ENCODE measurements around the gene IDH2. TPM values are rescaled to one million over a fixed set of nuclear protein-coding genes. Genes with fewer than 3 reads are reported as not detected.

The IDH2 gene
- total RNA-seq, 1 donor from 2014 or later = 93.1 TPM

GRCh38 chr15:90051874-90052273 lies 50.4 kb downstream of the IDH2 start:
- no peaks in the 10 kb centered on the region for H3K27me3 ChIP-seq
- H3K4me1 ChIP-seq = peaks cover 15% of the 10 kb centered on the region
- no peak overlapping the region for H3K4me2 ChIP-seq
- no peaks in the 10 kb centered on the region for H3K9me3 ChIP-seq (ENCODE audit: low read depth)
- H3K36me3 ChIP-seq = no peaks in the 10 kb centered on the region
- no peaks in the 10 kb centered on the region for H3K9me3 Mint-ChIP-seq
- peaks cover 11% of the 10 kb centered on the region for H3F3A ChIP-seq (ENCODE audit: low read depth)
- H3K79me2 ChIP-seq (ENCODE audit: low read depth) = peaks cover 89% of the 10 kb centered on the region
- H3K4me3 ChIP-seq = no peak overlapping the region
- DNase-seq (ENCODE audit: low spot score) = no peak
- no peak for TF ChIP-seq EZH2phosphoT487 (IDR thresholded peaks at IDR 0.05)
- no peak for TF ChIP-seq CTCF (IDR thresholded peaks at IDR 0.05)
- no peak for TF ChIP-seq EZH2 (IDR thresholded peaks at IDR 0.05)
- H3K4me1 Mint-ChIP-seq = peaks cover 55% of the 10 kb centered on the region
- no peak overlapping the region for H2AFZ ChIP-seq (replicated peaks)
- no peak overlapping the region for H3K27ac ChIP-seq
- peaks cover 35% of the 10 kb centered on the region for H4K20me1 ChIP-seq (ENCODE audit: low read depth)
- H3K9ac ChIP-seq = no peak overlapping the region
- H3K36me3 Mint-ChIP-seq = peaks cover 7% of the 10 kb centered on the region
- no peaks in the 10 kb centered on the region for H3K27me3 Mint-ChIP-seq (ENCODE audit: insufficient read depth, low read depth)
- H3K4me3 Mint-ChIP-seq = no peak overlapping the region
- no peak overlapping the region for H3K27ac Mint-ChIP-seq

GRCh38 chr15:90049666-90050604 lies 52.3 kb downstream of the IDH2 start:
- Histone ChIP-seq H3K4me1 (peaks cover 15% of the 10 kb centered on the region), H3K27me3 (no peaks in the 10 kb centered on the region), H3K27ac (no peak overlapping the region)

GRCh38 chr15:90049030-90049429 lies 53.2 kb downstream of the IDH2 start:
- H3F3A ChIP-seq (ENCODE audit: low read depth) = peaks cover 12% of the 10 kb centered on the region
- no peak overlapping the region for H3K4me3 Mint-ChIP-seq
- no peak overlapping the region for H3K4me2 ChIP-seq
- no peak for DNase-seq (ENCODE audit: low spot score)
- peak overlapping the region; percentile 73 for H3K27ac Mint-ChIP-seq
- peaks cover 16% of the 10 kb centered on the region for H3K4me1 ChIP-seq
- no peaks in the 10 kb centered on the region for H3K9me3 Mint-ChIP-seq
- peaks cover 91% of the 10 kb centered on the region for H3K79me2 ChIP-seq (ENCODE audit: low read depth)
- H3K4me1 Mint-ChIP-seq = peaks cover 51% of the 10 kb centered on the region
- peaks cover 18% of the 10 kb centered on the region for H4K20me1 ChIP-seq (ENCODE audit: low read depth)
- H3K36me3 ChIP-seq = no peaks in the 10 kb centered on the region
- TF ChIP-seq CTCF (IDR thresholded peaks at IDR 0.05) (no peak), EZH2 (IDR thresholded peaks at IDR 0.05) (no peak), EZH2phosphoT487 (IDR thresholded peaks at IDR 0.05) (no peak)
- H3K4me3 ChIP-seq = no peak overlapping the region
- no peaks in the 10 kb centered on the region for H3K27me3 ChIP-seq
- H3K36me3 Mint-ChIP-seq = peaks cover 6% of the 10 kb centered on the region
- H2AFZ ChIP-seq (replicated peaks) = no peak overlapping the region
- H3K27ac ChIP-seq = no peak overlapping the region
- no peak overlapping the region for H3K9ac ChIP-seq
- no peaks in the 10 kb centered on the region for H3K27me3 Mint-ChIP-seq (ENCODE audit: insufficient read depth, low read depth)
- no peaks in the 10 kb centered on the region for H3K9me3 ChIP-seq (ENCODE audit: low read depth)

More at GRCh38 chr15:90049666-90050604, 52.3 kb downstream of the IDH2 start:
- H2AFZ ChIP-seq (replicated peaks) = no peak overlapping the region
- Mint-ChIP-seq H3K36me3 (peaks cover 3% of the 10 kb centered on the region), H3K4me1 (peaks cover 54% of the 10 kb centered on the region), H3K27ac (peak overlapping the region; percentile 73), H3K27me3 (ENCODE audit: insufficient read depth, low read depth) (no peaks in the 10 kb centered on the region), H3K9me3 (no peaks in the 10 kb centered on the region), H3K4me3 (peak overlapping the region; percentile 19)
- H3F3A ChIP-seq (ENCODE audit: low read depth) = peaks cover 11% of the 10 kb centered on the region
- no peaks in the 10 kb centered on the region for H3K9me3 ChIP-seq (ENCODE audit: low read depth)
- H3K4me2 ChIP-seq = no peak overlapping the region
- TF ChIP-seq EZH2phosphoT487 (IDR thresholded peaks at IDR 0.05) (no peak), CTCF (IDR thresholded peaks at IDR 0.05) (no peak), EZH2 (IDR thresholded peaks at IDR 0.05) (no peak)
- DNase-seq (ENCODE audit: low spot score) = no peak
- H3K36me3 ChIP-seq = no peaks in the 10 kb centered on the region
- H3K79me2 ChIP-seq (ENCODE audit: low read depth) = peaks cover 90% of the 10 kb centered on the region
- no peak overlapping the region for H3K4me3 ChIP-seq
- peaks cover 26% of the 10 kb centered on the region for H4K20me1 ChIP-seq (ENCODE audit: low read depth)
- no peak overlapping the region for H3K9ac ChIP-seq

Data from neural progenitor cell (in vitro differentiated cells).